Activated CD8-positive, alpha-beta memory T cell treated with anti-CD3 and anti-CD28 coated beads, Interleukin-2, amount 10 ng/mL, durations not matched to agents 7 days and 5 days (primary cell): ENCODE results near the gene CTNNBIP1. TPM values are rescaled to one million over a fixed set of nuclear protein-coding genes. Genes with fewer than 3 reads are reported as not detected.
A peak's percentile ranks its signal among the peaks of the same experiment; 100 is the strongest.

ENCODE experiments used
- ATAC-seq: fragments of 150-1000 bp; cut with Tn5 transposase; one replicate; pipeline ENCODE4 v1.10.0; 2021; ENCODE audit warnings: moderate library complexity
- CTCF ChIA-PET: fragments of 350-600 bp; sonication (Branson Sonifier 250); formaldehyde crosslinking; loops from one replicate; lab custom pipeline; 2021; ENCODE audit warnings: antibody characterized with exemption; lab: Charles Lee
- DNase-seq: peaks from one replicate; pipeline ENCODE4 v3.0.0-alpha.2; 2020
- H3K27ac Mint-ChIP-seq: one replicate; pipeline ENCODE4 v1.8.0; 2021; ENCODE audit warnings: mild to moderate bottlenecking, mixed read lengths
- H3K27me3 Mint-ChIP-seq: one replicate; pipeline ENCODE4 v1.8.0; 2021; ENCODE audit warnings: mixed read lengths
- H3K36me3 Mint-ChIP-seq: one replicate; pipeline ENCODE4 v1.8.0; 2021; ENCODE audit warnings: mild to moderate bottlenecking, mixed read lengths
- H3K4me1 Mint-ChIP-seq: one replicate; pipeline ENCODE4 v1.8.0; 2021; ENCODE audit warnings: mixed read lengths
- H3K4me3 Mint-ChIP-seq: one replicate; pipeline ENCODE4 v1.8.0; 2021; ENCODE audit warnings: mild to moderate bottlenecking, moderate library complexity, mixed read lengths
- H3K9me3 Mint-ChIP-seq: one replicate; pipeline ENCODE4 v1.8.0; 2022; ENCODE audit warnings: low read depth, mixed read lengths
- total RNA-seq, 2 experiments: library from RNA; stranded (reverse); gene quantifications; one replicate each; pipeline ENCODE4 v1.2.3, GENCODE V29; 2021

CTNNBIP1 gene
- total RNA-seq, 2 experiments from 2014 or later, result 10.9 to 15.8 TPM

DNA sequence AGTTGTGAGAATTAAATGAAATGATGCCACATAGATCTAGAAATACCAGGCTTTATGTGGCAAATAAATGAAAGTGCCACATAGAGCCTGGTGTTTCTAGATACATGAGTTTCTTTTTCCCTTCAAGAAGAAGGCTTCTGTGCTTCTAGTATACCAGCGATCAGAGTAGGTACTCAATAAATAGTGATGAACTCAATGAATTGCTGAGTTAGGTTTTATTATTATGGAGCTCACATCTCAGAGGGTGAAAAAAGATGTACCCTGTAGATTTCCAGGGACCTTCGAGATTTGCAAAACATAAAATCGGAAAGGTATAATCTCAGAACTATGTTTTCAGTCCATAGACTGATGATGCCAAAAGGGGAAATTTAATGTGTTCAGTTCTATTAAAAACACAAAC, 84.0 kb downstream of the CTNNBIP1 start:
- H3K4me1 Mint-ChIP-seq, result peaks cover 41% of the 10 kb centered on the region
- no peaks in the 10 kb centered on the region for H3K9me3 Mint-ChIP-seq
- peak overlapping the region; percentile 66 for H3K27ac Mint-ChIP-seq
- H3K4me3 Mint-ChIP-seq, result no peak overlapping the region
- H3K36me3 Mint-ChIP-seq, result peaks cover 4% of the 10 kb centered on the region
- ATAC-seq, result no peak
- CTCF ChIA-PET, result interaction anchor here (0.9 to 5.1 kb wide), 8 partner anchors 21 to 384 kb away, joined by 3 to 25 read pairs (median 3); partner anchors contain the start of gene KIF1B
- peaks cover 4% of the 10 kb centered on the region for H3K27me3 Mint-ChIP-seq
- no peak for DNase-seq

DNA sequence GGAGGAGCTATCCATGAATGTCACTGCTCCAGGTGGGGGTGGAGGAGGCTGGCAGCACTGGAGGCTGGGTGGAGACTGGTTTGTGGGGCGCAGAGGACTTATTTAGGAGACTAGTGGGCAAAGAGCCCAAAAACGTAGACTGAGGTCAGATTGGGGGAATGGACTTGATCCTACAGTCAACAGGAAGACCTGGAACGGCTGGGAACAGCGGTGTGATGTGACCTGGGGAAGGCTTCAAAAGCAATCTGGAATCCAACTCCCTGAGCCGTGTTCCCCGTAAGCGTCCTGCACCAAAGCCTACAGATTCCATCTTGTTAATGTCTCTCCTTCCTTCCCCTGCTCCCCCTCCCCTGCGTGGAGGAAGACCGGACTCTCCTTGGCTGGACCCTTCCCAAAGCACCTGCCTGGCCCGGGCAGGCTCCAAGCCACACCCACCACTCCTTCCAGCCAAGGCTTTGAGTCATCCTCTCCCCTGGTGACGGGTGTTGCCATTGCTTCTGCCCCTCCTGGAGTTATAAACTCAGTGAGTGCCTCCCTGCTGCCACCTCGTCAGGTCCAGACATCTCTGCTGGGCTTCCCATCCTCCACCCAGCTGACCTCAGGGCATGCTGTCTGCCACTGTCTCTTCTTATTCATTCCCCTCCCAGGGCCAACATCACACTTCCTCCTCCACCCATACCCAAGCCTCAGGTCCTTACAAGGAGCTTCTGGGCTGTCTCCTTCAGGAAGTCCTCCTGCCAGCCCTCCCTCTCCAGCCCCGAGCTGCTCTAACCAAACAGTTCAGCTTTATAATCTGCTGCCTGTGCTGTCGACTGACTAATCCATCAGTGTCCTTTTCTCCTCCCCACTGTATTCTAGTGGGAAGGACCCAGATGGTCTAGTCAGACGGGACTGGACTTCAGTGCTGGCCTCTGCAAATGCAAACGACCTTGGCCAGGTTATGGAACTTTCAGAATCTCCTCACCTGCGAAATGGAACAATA, 84.7 kb downstream of the CTNNBIP1 start:
- peak; percentile 65 for DNase-seq
- CTCF ChIA-PET, result interaction anchor here (0.9 to 5.1 kb wide), 7 partner anchors 27 to 385 kb away, joined by 3 to 25 read pairs (median 3); partner anchors contain the start of gene KIF1B
- peaks cover 47% of the 10 kb centered on the region for H3K4me1 Mint-ChIP-seq
- peaks cover 8% of the 10 kb centered on the region for H3K36me3 Mint-ChIP-seq
- ATAC-seq, result peak; percentile 28
- H3K9me3 Mint-ChIP-seq, result no peaks in the 10 kb centered on the region
- peaks cover 4% of the 10 kb centered on the region for H3K27me3 Mint-ChIP-seq
- H3K27ac Mint-ChIP-seq, result peak overlapping the region; percentile 66
- H3K4me3 Mint-ChIP-seq, result peak overlapping the region; percentile 37

DNA sequence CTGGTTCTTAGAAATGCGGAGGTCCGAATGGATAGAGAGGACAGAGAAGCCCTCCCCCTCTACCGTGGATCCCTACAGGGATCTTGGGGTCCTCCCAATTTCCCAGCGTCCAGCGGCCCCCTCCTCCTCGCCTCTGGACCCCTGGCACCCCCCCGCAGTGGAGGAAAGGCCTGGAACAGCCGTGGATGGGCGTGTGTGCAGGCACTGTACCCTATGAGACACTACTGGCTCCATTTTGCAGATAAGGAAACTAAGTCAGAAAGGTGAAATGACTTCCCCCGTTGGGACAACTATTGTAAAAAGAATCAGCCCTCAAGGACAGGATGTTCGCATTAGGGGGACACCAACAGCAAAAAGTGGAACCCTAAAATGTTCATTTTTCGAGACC, 85.4 kb downstream of the CTNNBIP1 start:
- no peak for ATAC-seq
- peak overlapping the region; percentile 66 for H3K27ac Mint-ChIP-seq
- CTCF ChIA-PET, result interaction anchor here (1.1 kb wide), 1 partner anchor 27 kb away, joined by 3 read pairs; no protein-coding TSS in a partner anchor
- H3K36me3 Mint-ChIP-seq, result peaks cover 10% of the 10 kb centered on the region
- peaks cover 50% of the 10 kb centered on the region for H3K4me1 Mint-ChIP-seq
- H3K27me3 Mint-ChIP-seq, result peaks cover 4% of the 10 kb centered on the region
- H3K9me3 Mint-ChIP-seq, result no peaks in the 10 kb centered on the region
- no peak for DNase-seq
- H3K4me3 Mint-ChIP-seq, result peak overlapping the region; percentile 37

DNA sequence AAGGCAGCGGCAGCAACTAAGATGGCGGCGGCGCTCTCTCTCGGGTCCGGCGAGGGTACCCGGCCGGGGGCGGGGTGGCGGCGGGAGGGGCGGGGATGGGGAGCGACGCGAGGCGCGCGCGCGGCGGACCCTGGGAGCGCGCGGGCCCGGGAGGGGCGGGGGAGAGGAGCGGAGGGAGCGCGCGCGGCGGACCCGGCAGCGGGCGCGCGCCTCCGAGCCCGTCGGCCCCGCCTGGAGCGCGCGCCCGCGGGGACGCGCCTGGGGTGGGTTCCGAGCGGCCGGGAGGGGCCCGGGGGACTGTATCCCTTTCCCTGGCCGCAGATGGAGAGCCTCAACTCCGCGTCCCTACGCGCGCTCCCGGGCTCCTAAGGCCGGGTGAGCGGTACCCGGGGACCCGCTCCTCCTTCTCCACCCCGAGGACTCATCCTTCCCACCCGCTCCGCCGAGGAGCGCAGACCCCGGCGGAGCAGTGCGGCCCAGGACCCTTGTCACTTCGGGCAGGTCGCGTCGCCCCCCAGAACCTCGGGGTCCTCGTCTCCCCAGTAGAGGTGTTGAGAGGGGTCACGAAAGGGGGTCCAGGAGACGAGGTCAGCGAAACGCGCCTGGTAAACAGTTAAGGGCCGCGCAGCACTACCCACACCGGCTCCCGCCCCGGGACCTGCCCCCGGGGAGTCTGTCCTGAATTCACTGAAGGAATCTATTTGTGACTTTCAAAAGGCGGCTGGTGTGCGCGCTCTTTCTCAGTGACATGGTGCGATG, 85.9 kb downstream of the CTNNBIP1 start, which contains the start of gene CLSTN1:
CLSTN1 (minus strand) TSS at position 23 of the 759 bp plus-strand sequence. CDS start 232 bp downstream, outside the sequence.
- peak; percentile 86 for ATAC-seq
- Mint-ChIP-seq H3K9me3 (no peaks in the 10 kb centered on the region), H3K36me3 (peaks cover 10% of the 10 kb centered on the region), H3K4me3 (peak within 1 kb of the TSS; percentile 95), H3K27me3 (peaks cover 4% of the 10 kb centered on the region), H3K4me1 (peaks cover 50% of the 10 kb centered on the region), H3K27ac (peak within 1 kb of the TSS; percentile 83)
- DNase-seq, result peak; percentile 95
- CTCF ChIA-PET, result interaction anchor here (1.0 kb wide), 1 partner anchor 24 kb away, joined by 3 read pairs; no protein-coding TSS in a partner anchor

DNA sequence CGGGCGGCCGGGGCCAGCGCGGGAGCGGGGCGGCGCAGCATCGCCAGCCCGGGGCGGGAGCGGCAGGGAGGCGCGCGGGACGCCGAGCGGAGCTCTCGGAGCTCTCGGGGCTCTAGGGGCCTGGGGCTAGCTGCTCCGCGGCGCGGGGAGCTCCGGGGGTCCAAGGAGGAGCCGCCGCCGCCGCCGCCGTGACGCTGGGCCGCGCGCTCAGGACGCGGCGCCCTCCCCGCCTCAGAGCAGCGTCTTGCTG, 86.5 kb downstream of the CTNNBIP1 start:
- DNase-seq, result no peak
- no peaks in the 10 kb centered on the region for H3K9me3 Mint-ChIP-seq
- H3K27ac Mint-ChIP-seq, result no peak overlapping the region
- H3K27me3 Mint-ChIP-seq, result peaks cover 4% of the 10 kb centered on the region
- H3K4me1 Mint-ChIP-seq, result peaks cover 52% of the 10 kb centered on the region
- CTCF ChIA-PET, result interaction anchor here (1.0 kb wide), 1 partner anchor 24 kb away, joined by 3 read pairs; no protein-coding TSS in a partner anchor
- H3K4me3 Mint-ChIP-seq, result peak overlapping the region; percentile 44
- H3K36me3 Mint-ChIP-seq, result peaks cover 10% of the 10 kb centered on the region
- peak; percentile 37 for ATAC-seq

DNA sequence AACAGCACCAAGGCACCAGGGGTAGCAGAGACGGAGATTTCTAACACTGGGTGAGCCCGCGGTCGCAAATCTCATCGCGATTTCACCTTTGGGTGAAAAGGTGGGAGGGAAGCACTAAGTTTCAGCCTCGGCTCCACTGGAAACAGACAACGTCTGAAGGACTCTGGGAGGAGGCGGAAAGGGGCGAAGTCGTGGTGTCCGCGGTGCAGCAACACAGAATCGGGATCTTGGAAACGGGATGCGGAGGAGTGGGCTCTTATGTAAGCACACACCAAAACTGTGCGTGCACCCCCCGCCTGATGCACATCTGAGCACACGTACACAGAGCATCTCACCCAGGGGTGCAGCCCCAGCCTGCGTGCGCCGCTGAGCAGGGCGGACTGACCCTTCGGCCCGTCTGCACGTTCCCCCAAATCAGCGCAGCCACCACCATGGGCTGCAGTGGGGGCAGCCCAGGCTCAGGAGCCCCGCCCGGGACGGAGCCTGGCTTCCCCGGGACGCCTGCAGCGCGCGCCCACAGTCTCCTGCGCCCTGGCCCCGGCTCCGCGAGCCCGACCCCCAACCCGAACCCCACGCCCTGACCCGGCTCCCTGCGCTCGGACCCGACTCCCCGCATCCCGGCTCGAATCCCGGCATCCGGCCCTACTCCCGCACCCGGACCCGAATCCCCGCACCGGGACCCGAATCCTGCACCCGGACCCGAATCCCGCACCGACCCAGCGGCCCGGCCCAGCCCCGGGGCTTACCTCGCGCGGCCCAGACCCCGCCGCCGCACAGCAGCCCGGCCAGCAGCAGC, 87.0 kb downstream of the CTNNBIP1 start:
- CTCF ChIA-PET, result interaction anchor here (0.9 to 1.2 kb wide), 4 partner anchors 23 to 41 kb away, joined by 3 to 5 read pairs (median 3); no protein-coding TSS in a partner anchor
- ATAC-seq (peak; percentile 14), DNase-seq (peak; percentile 59)
- Mint-ChIP-seq H3K9me3 (no peaks in the 10 kb centered on the region), H3K4me1 (peaks cover 52% of the 10 kb centered on the region), H3K27me3 (peaks cover 4% of the 10 kb centered on the region), H3K4me3 (peak overlapping the region; percentile 95), H3K36me3 (peaks cover 10% of the 10 kb centered on the region), H3K27ac (peak overlapping the region; percentile 83)

DNA sequence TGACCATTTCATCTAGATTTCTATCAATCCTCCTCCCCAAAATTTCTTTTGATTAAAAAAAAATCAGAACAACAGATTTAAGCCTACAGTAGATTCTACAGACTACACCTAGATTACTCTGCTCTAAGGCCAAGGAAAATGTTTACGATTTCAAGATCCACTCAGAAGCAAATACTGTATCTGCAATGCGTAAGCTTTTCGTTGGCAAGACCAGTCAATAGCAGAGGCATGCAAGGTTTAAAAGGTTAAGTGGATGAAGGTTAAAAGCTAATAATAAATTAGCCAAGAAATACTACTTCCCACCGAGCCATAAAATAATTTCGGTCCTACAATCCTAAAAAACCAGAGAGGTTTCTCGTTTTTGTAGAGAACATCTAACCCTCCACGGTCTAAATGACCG, 87.6 kb downstream of the CTNNBIP1 start:
- no peak for ATAC-seq
- Mint-ChIP-seq H3K27me3 (peaks cover 4% of the 10 kb centered on the region), H3K4me3 (peak overlapping the region; percentile 95), H3K36me3 (peaks cover 10% of the 10 kb centered on the region), H3K4me1 (peaks cover 48% of the 10 kb centered on the region), H3K27ac (peak overlapping the region; percentile 83), H3K9me3 (no peaks in the 10 kb centered on the region)
- DNase-seq, result no peak
- CTCF ChIA-PET, result interaction anchor here (0.9 to 1.2 kb wide), 3 partner anchors 35 to 41 kb away, joined by 3 to 5 read pairs (median 3); no protein-coding TSS in a partner anchor

DNA sequence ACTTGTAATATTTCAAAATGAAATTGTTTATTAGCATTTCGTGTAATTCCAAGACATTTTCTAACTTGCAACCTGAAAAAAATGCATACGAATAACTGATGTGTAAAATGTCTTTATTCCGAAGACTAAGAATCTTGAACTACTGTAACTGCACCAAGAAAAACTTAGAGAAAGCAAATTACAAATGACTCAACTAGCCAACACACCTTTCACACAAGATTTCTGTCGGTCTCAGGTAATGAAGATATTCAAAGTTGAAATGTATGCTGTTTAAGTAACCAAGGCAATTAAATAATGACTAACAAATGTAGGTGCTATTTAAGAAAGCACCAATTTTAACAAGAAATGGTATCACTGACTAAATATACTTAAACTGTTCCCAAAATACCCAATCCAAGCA, 88.4 kb downstream of the CTNNBIP1 start:
- DNase-seq, result no peak
- H3K36me3 Mint-ChIP-seq, result peaks cover 15% of the 10 kb centered on the region
- CTCF ChIA-PET, result interaction anchor here (0.9 to 1.2 kb wide), 4 partner anchors 21 to 207 kb away, joined by 3 to 5 read pairs (median 3); no protein-coding TSS in a partner anchor
- peaks cover 4% of the 10 kb centered on the region for H3K27me3 Mint-ChIP-seq
- peaks cover 49% of the 10 kb centered on the region for H3K4me1 Mint-ChIP-seq
- no peak overlapping the region for H3K27ac Mint-ChIP-seq
- no peak for ATAC-seq
- peak overlapping the region; percentile 95 for H3K4me3 Mint-ChIP-seq
- no peaks in the 10 kb centered on the region for H3K9me3 Mint-ChIP-seq

DNA sequence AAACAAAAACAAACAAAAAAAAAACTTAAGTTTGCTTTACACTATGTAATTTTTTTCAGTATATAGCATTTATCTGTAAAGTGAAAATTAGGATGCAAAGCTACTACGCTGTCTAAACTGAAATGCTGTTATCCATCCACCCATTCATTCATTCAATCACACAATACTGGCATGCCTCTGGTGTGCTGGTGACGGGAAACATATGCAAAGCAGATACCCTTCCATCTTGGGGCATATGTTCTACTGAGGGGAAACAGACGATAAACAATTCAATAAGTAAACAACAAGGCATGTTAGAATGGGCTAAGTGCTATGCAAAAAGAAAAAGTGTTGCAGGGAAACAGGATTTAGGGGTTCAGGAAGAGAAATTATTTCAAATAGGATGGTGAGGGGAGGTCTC, 89.5 kb downstream of the CTNNBIP1 start:
- H3K9me3 Mint-ChIP-seq, result no peaks in the 10 kb centered on the region
- H3K27me3 Mint-ChIP-seq, result no peaks in the 10 kb centered on the region
- CTCF ChIA-PET, result interaction anchor here (0.8 to 1.1 kb wide), 2 partner anchors 20 to 36 kb away, joined by 3 read pairs; no protein-coding TSS in a partner anchor
- peak overlapping the region; percentile 1 for H3K4me3 Mint-ChIP-seq
- DNase-seq (no peak), ATAC-seq (no peak)
- H3K27ac Mint-ChIP-seq, result no peak overlapping the region
- H3K36me3 Mint-ChIP-seq, result peaks cover 18% of the 10 kb centered on the region
- H3K4me1 Mint-ChIP-seq, result peaks cover 41% of the 10 kb centered on the region

DNA sequence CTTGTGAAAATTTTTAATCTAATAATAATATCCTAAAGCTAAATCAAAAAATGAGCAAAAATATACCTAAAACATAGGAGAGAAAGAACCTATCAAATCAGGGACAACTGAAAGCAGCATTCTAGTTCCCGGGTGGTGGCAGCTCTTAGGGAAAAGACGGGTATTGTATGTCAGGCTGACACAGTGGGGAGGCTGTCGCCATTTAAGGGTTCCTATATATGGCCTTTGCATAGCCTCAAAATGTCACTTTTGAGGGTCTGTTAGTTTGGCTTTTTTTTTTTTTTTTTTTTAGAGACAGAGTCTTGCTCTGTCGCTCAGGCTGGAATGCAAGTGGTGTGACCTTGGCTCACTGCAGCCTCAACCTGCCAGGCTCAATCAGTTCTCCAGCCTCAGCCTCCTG, 92.3 kb downstream of the CTNNBIP1 start:
- Mint-ChIP-seq H3K27ac (no peak overlapping the region), H3K4me3 (no peak overlapping the region), H3K36me3 (peaks cover 15% of the 10 kb centered on the region), H3K27me3 (no peaks in the 10 kb centered on the region), H3K4me1 (peaks cover 33% of the 10 kb centered on the region), H3K9me3 (no peaks in the 10 kb centered on the region)
- ATAC-seq (no peak), DNase-seq (no peak)
- CTCF ChIA-PET, result interaction anchor here (0.7 to 2.1 kb wide), 6 partner anchors 17 to 191 kb away, joined by 3 to 7 read pairs (median 4); no protein-coding TSS in a partner anchor

DNA sequence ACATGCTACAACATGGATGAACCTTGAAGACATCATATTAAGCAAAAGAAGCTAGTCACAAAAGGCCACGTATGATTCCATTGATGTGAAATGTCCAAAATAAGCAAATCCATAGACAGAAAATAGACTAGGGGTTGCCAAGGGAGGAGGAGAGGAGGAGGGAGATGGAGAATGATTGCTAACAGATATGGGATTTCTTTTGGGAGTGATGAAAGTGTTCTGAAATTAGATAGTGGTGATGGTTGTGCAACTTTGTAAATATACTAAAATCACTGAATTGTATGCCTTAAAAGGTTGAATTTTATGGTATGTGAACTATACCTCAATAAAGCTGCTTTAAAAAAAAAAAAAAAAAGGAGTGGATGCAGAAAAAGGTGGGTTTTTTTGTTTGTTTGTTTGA, 93.9 kb downstream of the CTNNBIP1 start:
- no peaks in the 10 kb centered on the region for H3K9me3 Mint-ChIP-seq
- H3K27me3 Mint-ChIP-seq, result no peaks in the 10 kb centered on the region
- peaks cover 22% of the 10 kb centered on the region for H3K4me1 Mint-ChIP-seq
- DNase-seq, result no peak
- no peak overlapping the region for H3K27ac Mint-ChIP-seq
- H3K4me3 Mint-ChIP-seq, result no peak overlapping the region
- ATAC-seq, result no peak
- H3K36me3 Mint-ChIP-seq, result peaks cover 13% of the 10 kb centered on the region
- CTCF ChIA-PET, result interaction anchor here (0.5 to 2.1 kb wide), 5 partner anchors 11 to 140 kb away, joined by 3 to 7 read pairs (median 3); no protein-coding TSS in a partner anchor

DNA sequence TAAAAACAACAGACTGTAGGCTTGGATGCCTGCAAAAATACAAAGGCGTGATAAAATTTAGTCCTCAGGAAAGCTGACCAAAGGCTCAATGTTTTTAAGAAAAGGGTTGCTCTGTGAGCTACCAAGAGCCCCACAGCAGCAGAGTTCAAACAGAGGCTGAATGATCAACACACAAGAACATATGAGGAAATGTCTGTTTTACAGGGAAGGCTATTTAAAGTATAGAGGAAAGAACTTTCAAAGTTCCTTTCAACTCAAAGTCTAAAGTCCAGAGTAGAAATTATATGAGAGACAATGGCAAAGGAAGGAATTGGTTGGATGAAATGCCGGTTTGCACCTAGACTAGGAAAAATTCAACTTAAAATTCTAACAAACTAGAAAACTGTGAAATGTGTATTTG, 94.9 kb downstream of the CTNNBIP1 start:
- DNase-seq, result no peak
- CTCF ChIA-PET, result interaction anchor here (2.1 kb wide), 1 partner anchor 30 kb away, joined by 7 read pairs; no protein-coding TSS in a partner anchor
- no peaks in the 10 kb centered on the region for H3K9me3 Mint-ChIP-seq

More for the DNA sequence above, 94.9 kb downstream of the CTNNBIP1 start:
- Mint-ChIP-seq H3K36me3 (peaks cover 10% of the 10 kb centered on the region), H3K4me3 (no peak overlapping the region), H3K4me1 (peaks cover 17% of the 10 kb centered on the region), H3K27ac (no peak overlapping the region), H3K27me3 (no peaks in the 10 kb centered on the region)
- no peak for ATAC-seq
